Tibial nerve (tissue), 4 donors: Measurements from ENCODE around the gene TEX36.

Source experiments
- EP300 ChIP-seq, 2 donors: sonication (generic); formaldehyde crosslinking; IDR thresholded peaks; one replicate each; pipeline ENCODE4 v1.6.1; 2017; ENCODE audit warnings: antibody characterized with exemption in 2 of 2, mild to moderate bottlenecking in 1 of 2
- POLR2A ChIP-seq, 2 donors: fragments of 450-650 bp; IDR thresholded peaks; one replicate each; pipeline ENCODE4 v1.6.1; 2017; ENCODE audit warnings: antibody characterized with exemption in 2 of 2, mild to moderate bottlenecking in 2 of 2, moderate library complexity in 2 of 2
- TF ChIP-seq, protein P1 (sequence below), 5 experiments: fragments of 200-600 bp in 3 of 5; fragments of 450-650 bp in 2 of 5; sonication (generic) in 3 of 5; IDR thresholded peaks; one replicate each; pipeline ENCODE4 v1.5.1; 2016 to 2019; ENCODE audit warnings: antibody characterized with exemption in 5 of 5, mild to moderate bottlenecking in 3 of 5, moderate library complexity in 2 of 5

DNA sequence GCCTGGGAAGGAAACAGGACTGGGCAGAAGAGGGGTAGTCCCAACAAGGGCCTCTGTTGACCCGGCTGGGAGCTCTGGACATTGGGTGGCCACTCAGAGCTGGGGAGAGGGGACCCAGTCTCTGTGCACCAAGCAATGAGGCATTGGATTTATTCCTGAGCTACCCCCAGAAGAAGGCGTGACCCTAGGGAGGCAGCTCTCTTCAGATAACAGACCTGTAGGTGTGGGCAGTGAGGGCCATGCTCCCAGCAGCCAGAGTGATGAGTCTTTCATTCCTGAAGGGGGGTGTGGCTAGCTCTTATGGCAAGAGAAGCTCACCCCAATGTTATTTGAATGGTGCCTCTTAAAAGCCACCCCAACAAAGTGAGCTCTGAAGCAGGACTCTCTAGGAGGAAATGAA is 20.4 kb downstream of the TEX36 start:
- TF ChIP-seq POLR2A (IDR thresholded peaks at IDR 0.05) (no peak), EP300 (IDR thresholded peaks at IDR 0.05) (no peak)
- TF ChIP-seq, protein P1, sequence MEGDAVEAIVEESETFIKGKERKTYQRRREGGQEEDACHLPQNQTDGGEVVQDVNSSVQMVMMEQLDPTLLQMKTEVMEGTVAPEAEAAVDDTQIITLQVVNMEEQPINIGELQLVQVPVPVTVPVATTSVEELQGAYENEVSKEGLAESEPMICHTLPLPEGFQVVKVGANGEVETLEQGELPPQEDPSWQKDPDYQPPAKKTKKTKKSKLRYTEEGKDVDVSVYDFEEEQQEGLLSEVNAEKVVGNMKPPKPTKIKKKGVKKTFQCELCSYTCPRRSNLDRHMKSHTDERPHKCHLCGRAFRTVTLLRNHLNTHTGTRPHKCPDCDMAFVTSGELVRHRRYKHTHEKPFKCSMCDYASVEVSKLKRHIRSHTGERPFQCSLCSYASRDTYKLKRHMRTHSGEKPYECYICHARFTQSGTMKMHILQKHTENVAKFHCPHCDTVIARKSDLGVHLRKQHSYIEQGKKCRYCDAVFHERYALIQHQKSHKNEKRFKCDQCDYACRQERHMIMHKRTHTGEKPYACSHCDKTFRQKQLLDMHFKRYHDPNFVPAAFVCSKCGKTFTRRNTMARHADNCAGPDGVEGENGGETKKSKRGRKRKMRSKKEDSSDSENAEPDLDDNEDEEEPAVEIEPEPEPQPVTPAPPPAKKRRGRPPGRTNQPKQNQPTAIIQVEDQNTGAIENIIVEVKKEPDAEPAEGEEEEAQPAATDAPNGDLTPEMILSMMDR (IDR thresholded peaks at IDR 0.05): no peak
